GM19328 (cell line): ENCODE data around the gene DHRS4.
A peak's percentile ranks its signal among the peaks of the same experiment; 100 is the strongest.
"Not testable (repeated sequence)": the region's sequence is repeated elsewhere in the genome, so short reads cannot be mapped to it uniquely, and the experiment has no call there.

Experiments
- ATAC-seq: cut with Tn5 transposase; IDR thresholded peaks from one replicate; pipeline ENCODE4 v1.9.1; 2021; ENCODE audit warnings: mild to moderate bottlenecking, moderate library complexity; ENCODE audit not compliant: unreplicated experiment

DHRS4 gene

DNA sequence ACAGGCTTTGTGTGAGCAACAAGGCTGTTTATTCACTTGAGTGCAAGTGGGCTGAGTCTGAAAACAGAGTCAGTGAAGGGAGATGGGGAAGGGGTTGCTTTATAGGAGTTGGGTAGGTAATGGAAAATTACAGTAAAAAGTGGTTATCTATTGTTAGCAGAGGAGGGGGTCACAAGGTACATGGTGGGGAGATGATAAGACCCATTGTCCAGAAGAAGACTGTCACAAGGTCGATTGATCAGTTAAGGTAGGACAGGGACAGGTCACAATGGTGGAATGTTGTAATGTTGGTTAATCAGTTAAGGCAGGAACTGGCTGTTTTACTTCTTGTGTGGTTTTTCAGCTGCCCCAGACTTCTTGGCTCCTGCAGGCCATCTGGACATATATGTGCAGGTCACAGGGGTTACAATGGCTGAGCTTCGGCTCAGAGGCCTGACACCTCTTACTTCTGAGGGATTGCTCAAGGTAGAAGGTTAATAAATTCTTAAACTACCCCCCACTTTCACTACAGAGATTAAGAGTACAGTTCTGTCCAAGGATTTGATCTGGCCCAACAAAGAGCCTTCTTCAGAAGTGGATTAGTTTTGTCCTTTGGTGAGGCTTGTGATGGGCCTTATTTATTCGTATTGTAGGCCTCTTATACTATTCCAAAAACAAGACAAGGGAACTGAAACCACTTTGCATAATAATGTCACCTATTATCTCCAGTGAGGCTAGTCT, 13.8 kb upstream of the DHRS4 start:
- no peak for ATAC-seq

DNA sequence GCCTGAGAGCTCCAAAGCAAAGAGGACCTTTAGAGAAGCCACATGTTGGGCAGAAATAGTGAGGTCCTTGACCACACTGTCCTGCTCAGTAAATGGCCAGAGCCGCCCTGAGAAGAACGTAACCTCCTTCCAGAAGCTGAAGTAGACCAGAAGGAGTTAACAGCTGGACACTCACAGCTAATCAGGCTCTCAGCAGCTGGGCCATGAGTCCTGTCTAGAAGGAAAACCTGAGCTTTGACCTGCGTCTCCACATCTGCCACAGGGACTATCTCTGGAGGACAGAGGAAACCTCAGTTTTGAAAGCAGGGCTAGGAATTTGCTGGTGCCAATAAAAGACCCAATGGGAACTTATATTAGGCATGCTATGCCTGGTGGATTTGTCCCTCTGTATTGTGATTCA, 12.3 kb upstream of the DHRS4 start:
- ATAC-seq = no peak

DNA sequence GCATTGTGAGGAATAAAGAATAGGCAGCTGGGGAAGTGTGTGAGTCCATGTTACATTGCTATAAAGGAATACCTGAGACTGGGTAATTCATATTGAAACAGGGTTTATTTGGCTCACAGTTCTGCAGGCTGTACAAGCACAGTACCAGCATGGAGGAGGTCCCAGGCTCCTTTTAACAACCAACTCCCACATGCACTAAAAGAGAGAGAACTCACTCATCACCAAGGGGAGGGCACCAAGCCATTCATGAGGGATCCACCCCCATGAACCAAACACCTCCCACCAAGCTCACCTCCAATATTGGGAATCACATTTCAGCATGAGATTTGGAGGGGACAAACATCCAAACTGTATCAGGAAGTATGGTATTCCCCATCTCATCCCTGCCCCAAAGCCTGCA, 11.9 kb upstream of the DHRS4 start:
- ATAC-seq = no peak

DNA sequence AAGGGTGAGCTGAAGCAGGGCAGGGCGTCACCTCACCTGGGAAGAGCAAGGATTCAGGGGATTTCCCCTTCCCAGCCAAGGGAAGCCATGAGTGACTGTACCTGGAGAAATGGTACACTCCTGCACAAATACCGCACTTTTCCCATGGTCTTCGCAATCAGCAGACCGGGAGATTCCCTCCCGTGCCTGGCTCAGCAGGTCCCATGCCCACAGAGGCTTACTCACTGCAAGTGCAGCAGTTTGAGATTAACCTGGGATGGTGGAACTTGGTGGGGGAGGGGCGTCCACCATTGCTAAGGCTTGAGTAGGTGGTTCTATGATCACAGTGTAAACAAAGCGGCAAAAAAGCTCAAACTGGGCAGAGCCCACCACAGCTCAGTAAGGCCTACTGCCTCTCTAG, 11.0 kb upstream of the DHRS4 start:
- ATAC-seq = no peak

DNA sequence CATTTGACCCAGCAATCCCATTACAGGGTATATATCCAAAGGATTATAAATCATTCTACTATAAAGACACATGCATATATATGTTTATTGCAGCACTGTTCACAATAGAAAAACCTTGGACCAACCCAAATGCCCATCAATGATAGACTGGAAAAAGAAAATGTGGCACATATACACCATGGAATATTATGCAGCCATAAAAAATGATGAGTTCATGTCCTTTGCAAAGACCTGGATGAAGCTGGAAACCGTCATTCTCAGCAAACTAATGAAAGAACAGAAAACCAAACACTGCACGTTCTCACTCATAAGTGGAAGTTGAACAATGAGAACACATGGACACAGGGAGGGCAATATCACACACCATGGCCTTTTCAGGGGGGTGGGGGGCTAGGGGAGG, 4.5 kb upstream of the DHRS4 start:
- ATAC-seq = not testable (repeated sequence)

DNA sequence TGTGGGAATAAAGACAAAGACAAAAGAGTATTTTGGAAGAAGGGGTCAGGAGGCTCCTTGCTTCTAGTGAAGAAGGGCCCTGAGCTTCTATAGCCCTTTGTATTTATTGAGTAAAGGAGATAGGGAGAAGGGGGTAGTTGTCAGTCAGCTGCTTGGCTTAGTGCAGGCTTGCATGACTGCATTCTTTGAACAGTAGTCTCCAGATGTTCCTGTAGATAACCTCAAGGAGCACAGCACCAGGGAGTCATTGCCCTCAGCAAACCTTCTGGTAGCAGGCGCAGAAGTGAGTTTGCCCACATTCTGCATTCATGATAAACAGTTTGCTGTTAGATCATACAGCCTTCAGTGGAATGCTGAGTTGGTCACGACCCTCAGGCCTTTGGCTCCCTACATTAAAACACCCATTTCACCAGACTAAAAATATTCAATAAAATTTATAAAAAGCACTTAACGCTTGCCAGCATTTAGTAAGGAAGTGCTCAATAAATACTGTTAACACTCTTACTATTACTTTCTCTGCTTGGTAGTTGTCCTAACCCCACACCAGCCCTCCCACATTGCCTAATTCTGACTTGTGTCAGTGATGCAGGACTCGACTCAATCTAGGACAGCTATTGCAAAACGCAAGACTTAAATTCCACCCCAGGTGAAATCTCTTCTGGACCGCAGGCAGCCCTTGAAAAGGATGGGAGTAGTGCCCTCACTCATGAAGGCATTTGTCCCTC, 3.0 kb upstream of the DHRS4 start:
- ATAC-seq = no peak

DNA sequence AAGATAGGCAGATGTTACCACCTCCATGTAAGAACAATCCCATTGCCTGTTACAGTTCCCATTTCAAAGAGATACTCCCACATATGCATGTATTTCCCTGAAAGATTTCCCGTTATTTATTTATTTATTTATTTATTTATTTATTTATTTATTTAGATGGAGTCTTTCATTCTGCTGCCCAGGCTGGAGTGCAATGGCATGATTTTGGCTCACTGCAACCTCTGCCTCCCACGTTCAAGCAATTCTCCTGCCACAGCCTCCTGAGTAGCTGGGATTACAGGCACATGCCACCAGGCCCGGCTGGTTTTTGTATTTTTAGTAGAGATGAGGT, 2.5 kb upstream of the DHRS4 start:
- not testable (repeated sequence) for ATAC-seq

DNA sequence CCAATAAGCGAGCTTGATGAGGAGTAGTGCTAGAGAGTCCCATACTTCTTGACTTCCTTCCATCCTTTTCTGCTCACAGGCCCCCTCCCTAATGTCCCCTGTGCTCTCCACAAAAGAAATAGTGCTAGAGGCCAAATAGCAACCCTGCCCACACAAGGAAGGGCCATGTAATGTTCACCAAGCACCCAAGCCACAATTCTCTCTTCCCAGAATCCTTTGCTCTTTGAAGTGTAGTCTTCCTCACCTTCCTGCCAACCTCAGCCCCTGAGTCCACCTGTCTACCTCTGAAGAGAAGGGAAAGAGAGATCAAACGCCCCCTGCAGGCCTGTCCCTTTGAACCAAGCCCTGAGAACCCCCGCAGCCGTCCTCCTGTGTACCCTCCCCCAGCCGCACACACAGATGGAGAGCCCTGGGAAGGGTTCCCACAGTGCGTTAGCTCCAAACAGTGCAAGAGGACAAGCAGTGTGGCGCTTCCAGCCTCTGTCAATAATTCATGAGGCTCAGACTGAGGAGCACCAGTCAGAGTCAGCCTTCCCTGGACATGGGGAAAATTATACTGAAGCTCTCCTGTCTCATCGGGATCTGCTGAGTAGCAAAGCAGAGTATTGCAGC, 1.9 kb upstream of the DHRS4 start:
- no peak for ATAC-seq

DNA sequence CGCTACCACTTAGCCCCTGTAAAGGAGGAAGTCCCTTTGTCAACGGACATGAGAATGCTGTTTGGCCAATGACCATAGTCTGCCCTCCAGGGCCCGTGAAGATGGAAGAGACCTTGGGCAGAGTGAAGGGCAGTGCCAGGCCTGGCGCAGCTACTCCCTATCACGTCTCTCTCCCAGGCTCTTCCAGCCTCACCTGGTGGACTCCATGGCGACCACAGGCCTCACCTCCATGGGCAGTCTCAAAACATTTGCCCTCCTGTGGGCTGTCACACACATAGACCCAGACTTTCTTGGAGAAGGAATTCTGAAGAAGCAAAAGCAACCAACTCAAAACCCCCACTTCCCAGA, 480 bp upstream of the DHRS4 start:
- not testable (repeated sequence) for ATAC-seq

DNA sequence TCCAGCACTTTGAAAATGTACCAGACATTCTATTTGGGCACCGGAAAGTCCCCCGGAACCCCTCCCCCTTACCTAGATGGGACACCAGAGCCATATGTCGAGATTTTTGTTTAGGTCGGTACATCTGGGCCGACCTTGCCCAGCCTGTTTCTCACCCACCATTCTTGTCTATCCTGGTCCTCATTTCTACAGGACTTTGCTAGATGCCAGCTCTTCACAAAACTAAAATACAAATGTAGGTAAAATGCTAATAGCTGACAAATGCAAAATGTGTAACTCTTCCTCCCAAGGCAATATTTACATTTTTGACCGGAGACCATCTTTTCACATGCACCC, 677 bp downstream of the DHRS4 start:
- not testable (repeated sequence) for ATAC-seq

DNA sequence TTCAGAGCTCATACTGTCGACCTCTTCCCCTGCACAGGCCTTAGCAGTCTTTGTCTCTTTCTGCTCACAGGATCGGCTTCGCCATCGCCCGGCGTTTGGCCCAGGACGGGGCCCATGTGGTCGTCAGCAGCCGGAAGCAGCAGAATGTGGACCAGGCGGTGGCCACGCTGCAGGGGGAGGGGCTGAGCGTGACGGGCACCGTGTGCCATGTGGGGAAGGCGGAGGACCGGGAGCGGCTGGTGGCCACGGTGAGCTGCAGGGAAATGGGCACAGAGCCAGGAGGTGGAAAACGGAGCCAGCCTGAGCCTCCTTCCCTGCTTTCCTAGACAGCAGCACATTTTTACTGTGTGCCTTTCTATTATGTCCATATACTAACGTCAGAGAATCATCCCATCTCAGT, 1.4 kb downstream of the DHRS4 start:
- ATAC-seq = not testable (repeated sequence)

DNA sequence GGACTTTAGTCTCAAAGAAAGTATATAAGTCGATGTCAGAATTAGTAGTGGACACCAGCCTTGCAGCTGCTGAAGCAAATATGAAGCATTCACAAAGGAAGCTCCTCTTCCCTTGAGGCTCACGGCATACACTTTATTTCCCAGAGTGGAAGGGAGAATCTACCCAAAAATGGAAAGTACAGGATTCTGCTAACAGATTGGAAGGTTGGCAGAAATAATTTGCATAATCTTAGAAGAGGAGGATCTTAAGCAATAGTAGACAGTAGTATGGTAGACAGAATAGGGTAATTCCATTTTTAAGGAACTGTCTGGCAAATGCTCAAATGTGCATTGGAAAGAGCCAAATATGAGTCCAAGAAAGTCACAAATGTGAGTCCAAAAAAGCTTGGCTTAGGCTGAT, 2.2 kb downstream of the DHRS4 start:
- ATAC-seq = not testable (repeated sequence)

DNA sequence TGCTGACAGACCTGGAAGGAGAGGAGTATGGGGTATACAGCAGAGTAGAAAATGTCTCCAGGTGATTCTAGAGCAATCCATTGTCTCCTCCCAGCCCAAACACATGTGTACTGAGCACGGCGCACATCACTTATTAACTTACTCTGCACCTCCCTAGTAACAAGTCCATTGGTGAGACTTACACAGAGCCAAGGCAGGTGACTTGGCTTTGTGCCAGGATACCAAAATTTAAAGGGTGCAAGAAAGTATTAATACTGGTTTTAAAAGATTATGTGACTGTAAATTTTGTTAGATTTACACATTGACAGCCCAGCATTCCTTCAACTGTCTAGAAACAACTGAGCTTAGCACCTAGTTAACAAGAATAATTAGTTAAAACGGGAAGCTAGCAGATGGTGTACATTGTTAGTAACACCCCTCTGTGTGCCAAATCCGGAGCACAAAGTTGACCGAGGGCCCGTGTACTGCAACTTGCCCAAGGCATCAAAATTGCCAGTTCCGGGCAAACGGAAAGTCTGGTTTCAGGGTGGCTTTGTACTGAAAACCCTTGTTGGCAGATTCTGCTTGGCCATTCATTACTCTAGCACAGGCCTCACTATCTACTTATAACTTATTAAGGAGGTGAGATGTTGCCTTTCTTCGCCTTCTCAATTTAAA, 4.5 kb downstream of the DHRS4 start:
- not testable (repeated sequence) for ATAC-seq

DNA sequence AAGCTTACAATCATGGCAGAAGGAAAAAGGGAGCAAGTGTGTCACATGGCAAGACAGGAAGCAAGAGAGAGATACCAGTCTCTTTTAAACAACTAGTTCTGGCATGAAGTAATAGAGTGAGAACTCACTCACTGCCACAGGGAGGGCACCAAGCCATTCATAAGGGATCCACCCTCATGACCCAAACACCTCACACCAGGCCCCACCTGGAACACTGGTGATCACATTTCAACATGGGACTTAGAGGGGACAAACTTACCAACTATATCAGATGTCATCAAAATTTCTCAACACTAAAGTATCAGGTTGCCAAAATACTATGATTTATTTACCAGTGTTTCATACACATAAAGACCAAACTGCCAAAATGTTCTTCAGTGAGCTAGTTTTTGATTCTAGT, 7.3 kb downstream of the DHRS4 start:
- not testable (repeated sequence) for ATAC-seq

DNA sequence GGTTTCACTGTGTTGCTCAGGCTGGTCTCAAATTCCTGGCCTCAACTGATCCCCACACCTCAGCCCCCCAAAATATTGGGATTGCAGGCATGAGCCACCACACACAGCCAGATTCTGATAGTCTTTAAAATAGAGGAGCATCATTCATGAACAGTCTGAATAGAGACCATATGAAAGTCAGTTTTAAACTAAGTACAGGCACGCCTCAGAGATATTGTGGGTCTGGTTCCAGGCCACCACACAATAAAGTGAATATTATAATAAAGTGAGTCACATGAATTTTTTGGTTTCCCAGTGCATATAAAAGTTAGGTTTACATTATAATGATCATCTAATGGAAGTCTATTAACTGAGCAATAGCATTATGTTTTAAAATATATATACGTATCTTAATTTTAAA, 8.1 kb downstream of the DHRS4 start:
- not testable (repeated sequence) for ATAC-seq

DNA sequence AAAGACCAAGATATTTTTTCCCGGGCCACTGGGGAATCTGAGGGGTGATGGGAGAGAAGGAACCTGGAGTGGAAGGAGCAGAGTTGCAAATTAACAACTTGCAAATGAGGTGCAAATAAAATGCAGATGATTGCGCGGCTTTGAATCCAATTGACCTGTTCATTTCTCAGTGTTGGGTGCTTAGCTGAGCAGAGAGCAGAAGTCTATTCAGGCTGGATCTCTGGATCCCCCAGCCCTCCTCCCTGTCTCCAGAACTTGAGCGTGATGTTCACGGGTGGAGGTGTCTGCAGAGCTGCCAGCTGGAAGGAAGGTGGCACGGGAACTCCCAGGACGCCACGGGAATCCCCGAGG, 15.5 kb downstream of the DHRS4 start:
- ATAC-seq = not testable (repeated sequence)

DNA sequence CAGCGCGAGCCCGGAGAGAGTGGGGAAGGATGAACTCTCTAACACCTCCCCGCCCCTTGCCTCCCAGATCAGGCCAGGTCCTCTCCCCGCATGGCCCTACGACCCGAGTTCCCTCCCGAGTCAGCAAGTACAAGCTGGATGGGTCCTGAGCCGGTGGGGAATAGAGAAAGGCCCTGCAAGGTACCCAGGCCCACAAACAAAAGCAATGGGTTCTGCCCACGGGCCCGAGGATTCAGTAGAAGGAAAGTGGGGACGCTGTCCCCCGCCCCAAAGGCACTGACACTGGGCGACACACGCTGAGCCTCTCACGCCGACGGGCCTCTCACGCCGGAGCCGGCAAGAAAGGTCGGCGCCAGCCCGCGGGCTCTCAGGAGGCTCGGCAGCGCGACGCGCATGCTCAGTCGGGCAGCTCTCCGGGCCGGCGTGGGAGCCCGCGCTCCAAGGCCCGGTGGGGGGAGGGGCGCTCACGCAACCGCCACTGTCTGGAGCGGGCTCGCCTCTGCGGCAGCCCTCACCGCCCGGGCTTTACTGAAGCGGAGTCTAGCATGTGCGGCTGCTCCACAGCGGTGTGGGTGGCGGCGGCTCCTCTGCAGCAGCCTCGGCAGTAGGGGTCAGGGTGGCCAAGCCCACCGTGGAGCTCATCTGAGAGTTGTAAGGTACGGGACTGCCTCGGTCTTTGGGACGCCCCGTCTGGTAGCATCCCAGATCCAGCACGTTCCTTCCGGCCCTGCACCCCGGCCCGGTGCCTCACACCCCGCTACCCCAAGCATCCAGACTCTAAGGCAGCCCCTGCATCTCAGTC, 16.1 kb downstream of the DHRS4 start:
- peak; percentile 68 for ATAC-seq

DNA sequence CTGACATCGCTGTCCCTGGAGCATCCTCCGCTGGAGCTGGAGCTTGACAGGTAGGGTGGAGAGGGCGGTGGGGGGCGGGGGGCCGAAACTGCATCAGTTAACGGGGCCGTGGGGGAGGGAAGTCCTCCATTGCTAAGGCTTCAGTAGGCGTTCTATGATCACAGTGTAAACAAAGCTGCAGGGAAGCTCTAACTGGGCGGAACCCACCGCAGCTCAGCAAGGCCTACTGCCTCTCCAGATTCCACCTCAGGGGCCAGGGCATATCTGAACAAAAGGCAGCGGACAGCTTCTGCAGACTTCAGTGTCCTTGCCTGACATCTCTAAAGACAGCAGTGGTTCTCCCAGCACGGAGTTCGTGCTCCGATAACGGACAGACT, 16.7 kb downstream of the DHRS4 start:
- ATAC-seq = not testable (repeated sequence)

DNA sequence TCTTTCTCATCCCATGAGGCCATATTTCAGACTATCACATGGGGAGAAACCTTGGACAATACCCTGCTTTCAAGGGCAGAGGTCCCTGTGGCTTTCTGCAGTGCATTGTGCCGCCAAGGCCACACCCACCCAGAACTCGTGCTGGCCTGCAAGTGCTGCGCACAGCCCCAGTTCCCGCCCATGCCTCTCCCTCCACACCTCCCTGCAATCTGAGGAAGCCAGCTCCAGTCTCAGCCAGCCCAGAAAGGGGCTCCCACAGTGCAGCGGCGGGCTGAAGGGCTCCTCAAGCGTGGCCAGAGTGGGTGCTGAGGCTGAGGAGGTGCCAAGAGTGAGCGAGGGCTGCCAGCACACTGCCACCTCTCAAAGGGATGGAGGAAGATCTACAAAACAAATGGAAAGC, 19.6 kb downstream of the DHRS4 start:
- not testable (repeated sequence) for ATAC-seq

DNA sequence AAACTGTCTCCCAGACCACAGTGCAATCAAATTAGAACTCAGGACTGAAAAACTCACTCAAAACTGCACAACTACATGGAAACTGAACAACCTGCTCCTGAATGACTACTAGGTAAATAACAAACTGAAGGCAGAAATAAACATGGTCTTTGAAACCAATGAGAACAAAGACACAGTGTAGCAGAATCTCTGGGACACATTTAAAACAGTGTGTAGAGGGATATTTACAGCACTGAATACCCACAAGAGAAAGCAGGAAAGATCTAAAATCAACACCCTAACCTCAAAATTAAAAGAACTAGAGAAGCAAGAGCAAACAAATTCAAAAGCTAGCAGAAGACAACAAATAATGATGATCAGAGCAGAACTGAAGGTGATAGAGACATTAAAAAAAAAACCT, 20.5 kb downstream of the DHRS4 start:
- ATAC-seq = not testable (repeated sequence)

DNA sequence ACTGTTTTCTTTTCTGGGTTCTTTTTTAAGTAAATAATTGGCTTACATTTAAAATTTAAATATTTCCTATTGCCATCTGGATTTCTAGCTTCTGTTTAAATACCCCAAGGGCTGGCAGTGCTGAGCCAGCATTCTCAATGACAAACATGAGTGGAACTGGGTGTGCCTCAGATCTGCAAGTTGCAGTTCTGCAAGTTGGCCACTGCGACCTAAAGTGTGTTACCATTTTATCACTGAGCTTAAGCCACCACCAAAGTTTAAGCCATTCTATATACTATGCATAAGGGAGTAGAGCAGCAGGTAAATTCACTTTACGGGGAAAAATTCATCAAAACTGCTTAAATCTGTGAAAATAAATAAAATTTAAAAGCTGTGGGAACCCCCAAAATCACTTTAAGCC, 23.6 kb downstream of the DHRS4 start:
- not testable (repeated sequence) for ATAC-seq
